Hepatocyte (in vitro differentiated cells): ENCODE data around the gene SIL1. TPM values are rescaled to one million over a fixed set of nuclear protein-coding genes. Genes with fewer than 3 reads are reported as not detected.

Experiments used
- DNase-seq: peaks from one replicate; pipeline ENCODE4 v3.0.0-alpha.2; 2016; ENCODE audit warnings: low spot score
- H2AFZ ChIP-seq: fragments of 200-600 bp; sonication (generic); 2 replicates; pipeline ENCODE4 v1.6.0; 2016; ENCODE audit warnings: antibody characterized with exemption, mild to moderate bottlenecking
- H3K27ac ChIP-seq: fragments of 200-600 bp; sonication (generic); 2 replicates; pipeline ENCODE4 v1.5.1; 2016; ENCODE audit warnings: mild to moderate bottlenecking
- H3K27me3 ChIP-seq: fragments of 200-600 bp; sonication (generic); 2 replicates; pipeline ENCODE4 v1.6.1; 2016
- H3K36me3 ChIP-seq: fragments of 200-600 bp; sonication (generic); replicated peaks from 2 replicates; pipeline ENCODE4 v1.5.1; 2016; ENCODE audit warnings: low read depth; ENCODE audit not compliant: insufficient read depth
- H3K4me1 ChIP-seq: fragments of 200-600 bp; sonication (generic); 2 replicates; pipeline ENCODE4 v1.5.1; 2016; ENCODE audit warnings: mild to moderate bottlenecking, moderate library complexity; ENCODE audit not compliant: insufficient read depth
- H3K4me2 ChIP-seq: fragments of 200-600 bp; sonication (generic); 2 replicates; pipeline ENCODE4 v1.6.0; 2016
- H3K4me3 ChIP-seq: fragments of 200-600 bp; sonication (generic); 2 replicates; pipeline ENCODE4 v1.5.1; 2016; ENCODE audit warnings: mild to moderate bottlenecking
- H3K79me2 ChIP-seq: fragments of 200-600 bp; sonication (generic); 2 replicates; pipeline ENCODE4 v1.6.0; 2017; ENCODE audit warnings: mild to moderate bottlenecking
- H3K9me2 ChIP-seq: fragments of 200-600 bp; sonication (generic); replicated peaks from 2 replicates; pipeline ENCODE4 v1.6.0; 2017; ENCODE audit warnings: mild to moderate bottlenecking; ENCODE audit not compliant: insufficient read depth
- H3K9me3 ChIP-seq: fragments of 200-600 bp; sonication (generic); 2 replicates; pipeline ENCODE4 v1.5.1; 2016; ENCODE audit warnings: low read depth, mild to moderate bottlenecking
- H4K20me1 ChIP-seq: fragments of 200-600 bp; sonication (generic); 2 replicates; pipeline ENCODE4 v1.6.0; 2016; ENCODE audit warnings: mild to moderate bottlenecking; ENCODE audit not compliant: insufficient read depth, poor library complexity, severe bottlenecking
- CTCF ChIP-seq: fragments of 200-600 bp; sonication (generic); IDR thresholded peaks from 2 replicates; pipeline ENCODE4 v1.5.1; 2016; ENCODE audit warnings: antibody characterized with exemption, mild to moderate bottlenecking; ENCODE audit not compliant: poor library complexity
- EZH2 ChIP-seq: fragments of 200-600 bp; sonication (generic); IDR thresholded peaks from 2 replicates; pipeline ENCODE4 v1.6.1; 2016; ENCODE audit warnings: antibody characterized with exemption, mild to moderate bottlenecking, borderline replicate concordance
- EZH2phosphoT487 ChIP-seq: fragments of 200-600 bp; sonication (generic); IDR thresholded peaks from one replicate; pipeline ENCODE4 v1.6.1; 2018; ENCODE audit warnings: antibody characterized with exemption, mild to moderate bottlenecking, low read depth, moderate library complexity; ENCODE audit not compliant: unreplicated experiment, severe bottlenecking
- WGBS: methylation state at CpG from one replicate; pipeline ENCODE4 v1.1.6; 2016; ENCODE audit warnings: low lambda C conversion rate; ENCODE audit errors: missing lambda C conversion rate; 5-methylcytosine and 5-hydroxymethylcytosine counted together
- polyA plus RNA-seq: library from polyadenylated mRNA; unstranded; fragments of >200 nt; fragmentation: Nextera tagmentation; extraction: Ambion mirVana; gene quantifications from 2 replicates; pipeline ENCODE4 v1.2.1, GENCODE V29; 2016
- total RNA-seq: library from RNA; depleted of rRNA; stranded (reverse); fragments of >200 nt; gene quantifications from 2 replicates; pipeline ENCODE4 v1.2.3, GENCODE V29; 2014

The SIL1 gene
- total RNA-seq (73.9 and 82.0 TPM in 2 replicates), polyA plus RNA-seq (176 and 197 TPM in 2 replicates)

- Histone ChIP-seq H3K79me2 (peaks cover 33% of the 10 kb centered on the region), H3K4me2 (peak within 1 kb of the TSS; percentile 95), H3K27ac (peak within 1 kb of the TSS; percentile 97), H3K36me3 (no peaks in the 10 kb centered on the region), H3K4me1 (peaks cover 4% of the 10 kb centered on the region), H2AFZ (peak within 1 kb of the TSS; percentile 75), H3K9me2 (no peaks in the 10 kb centered on the region), H3K4me3 (peak within 1 kb of the TSS; percentile 68), H3K9me3 (no peaks in the 10 kb centered on the region), H4K20me1 (no peaks in the 10 kb centered on the region), H3K27me3 (no peaks in the 10 kb centered on the region)
- TF ChIP-seq EZH2 (no peak), CTCF (no peak), EZH2phosphoT487 (no peak)
- DNase-seq = peak; percentile 99
- WGBS = 5% methylated on average over 35 of the region's 61 CpGs
These were observed at the start of gene SIL1 for GRCh38 chr5:139197710-139198669. Gene SIL1, minus strand, starts transcription at chr5:139198368. Its CDS starts 70,525 bp downstream, at chr5:139127843.

- Histone ChIP-seq H3K36me3 (no peaks in the 10 kb centered on the region), H2AFZ (no peak overlapping the region), H3K4me2 (no peak overlapping the region), H3K4me1 (no peaks in the 10 kb centered on the region), H3K27ac (no peak overlapping the region), H4K20me1 (no peaks in the 10 kb centered on the region), H3K4me3 (no peak overlapping the region), H3K79me2 (no peaks in the 10 kb centered on the region), H3K9me3 (no peaks in the 10 kb centered on the region), H3K9me2 (no peaks in the 10 kb centered on the region), H3K27me3 (no peaks in the 10 kb centered on the region)
- 55% methylated on average over 4 of the region's 4 CpGs for WGBS
- TF ChIP-seq EZH2 = no peak
- no peak for TF ChIP-seq EZH2phosphoT487
- no peak for TF ChIP-seq CTCF
- DNase-seq = no peak
These were observed 48.2 kb upstream of the SIL1 start for GRCh38 chr5:139246394-139246793.

GRCh38 chr5:139245637-139246339, 47.6 kb upstream of the SIL1 start:
- no peak overlapping the region for H3K4me2 ChIP-seq
- no peak overlapping the region for H2AFZ ChIP-seq
- H3K9me3 ChIP-seq = no peaks in the 10 kb centered on the region
- no peaks in the 10 kb centered on the region for H3K9me2 ChIP-seq
- no peak overlapping the region for H3K27ac ChIP-seq
- no peaks in the 10 kb centered on the region for H3K79me2 ChIP-seq
- no peaks in the 10 kb centered on the region for H4K20me1 ChIP-seq
- H3K4me3 ChIP-seq = no peak overlapping the region
- H3K4me1 ChIP-seq = no peaks in the 10 kb centered on the region
- H3K36me3 ChIP-seq = no peaks in the 10 kb centered on the region
- no peak for DNase-seq
- H3K27me3 ChIP-seq = no peaks in the 10 kb centered on the region
- TF ChIP-seq CTCF (no peak), EZH2phosphoT487 (no peak), EZH2 (no peak)
